Measurements from ENCODE around the gene PGLYRP4.

PGLYRP4 gene

GRCh38 chr1:153380711-153381110 is 32.1 kb upstream of the PGLYRP4 start (continued):
- TF ChIP-seq ZNF280D (tag by site-specific recombination; IDR thresholded peaks at IDR 0.05), result no peak
- TF ChIP-seq MEIS1 (CRISPR knock-in tag; IDR thresholded peaks at IDR 0.05; ENCODE audit: borderline replicate concordance), result no peak
- no peak for TF ChIP-seq ZNF529 (tag by site-specific recombination; IDR thresholded peaks at IDR 0.05; ENCODE audit: insufficient replicate concordance)
- TF ChIP-seq ZBTB1 (tag by site-specific recombination; IDR thresholded peaks at IDR 0.05), result no peak
- no peak for TF ChIP-seq ZNF311 (tag by site-specific recombination; IDR thresholded peaks at IDR 0.05; ENCODE audit: borderline replicate concordance)

- ChIA-PET CTCF (no interaction called here), POLR2A (no interaction called here)
- no peak for TF ChIP-seq ZNF585B (tag by site-specific recombination; IDR thresholded peaks at IDR 0.05)
- no peak for TF ChIP-seq ZNF202 (tag by site-specific recombination; IDR thresholded peaks at IDR 0.05; ENCODE audit: borderline replicate concordance)
- TF ChIP-seq ZSCAN16 (tag by site-specific recombination; IDR thresholded peaks at IDR 0.05), result no peak
- TF ChIP-seq ZBTB44 (tag by site-specific recombination; IDR thresholded peaks at IDR 0.05), result no peak
- no peak for TF ChIP-seq SETDB1 (IDR thresholded peaks at IDR 0.05; ENCODE audit: insufficient read length, low read length)
- TF ChIP-seq ZNF510 (tag by site-specific recombination; IDR thresholded peaks at IDR 0.05; ENCODE audit: insufficient replicate concordance), result no peak
- TF ChIP-seq ZNF558 (tag by site-specific recombination; IDR thresholded peaks at IDR 0.05), result no peak
- TF ChIP-seq ZNF221 (tag by site-specific recombination; IDR thresholded peaks at IDR 0.05; ENCODE audit: borderline replicate concordance), result no peak
- TF ChIP-seq GFI1B (tag by site-specific recombination; IDR thresholded peaks at IDR 0.05), result no peak
- TF ChIP-seq ZNF24 (tag by site-specific recombination; IDR thresholded peaks at IDR 0.05), result no peak
- TF ChIP-seq TRIM28 (IDR thresholded peaks at IDR 0.05; ENCODE audit: borderline replicate concordance, low read length), result no peak
- no peak for TF ChIP-seq ZNF626 (tag by site-specific recombination; IDR thresholded peaks at IDR 0.05)
- no peak for TF ChIP-seq ZNF449 (tag by site-specific recombination; IDR thresholded peaks at IDR 0.05)
- H3K36me3 ChIP-seq (ENCODE audit: control insufficient read depth in 2 of 2, insufficient read depth in 1 of 2, low read length in 2 of 2), result no peaks in the 10 kb centered on the region
- no peak overlapping the region for H3K27ac ChIP-seq (ENCODE audit: extremely low read depth, low read depth, low read length)
- no peaks in the 10 kb centered on the region for H3K4me1 ChIP-seq (ENCODE audit: control insufficient read depth, insufficient read depth, low read length)
- H3K4me3 ChIP-seq (ENCODE audit: low read depth, low read length), result no peak overlapping the region
- H3K9me3 ChIP-seq (ENCODE audit: control insufficient read depth, insufficient read depth, low read depth, low read length), result peaks cover 3% of the 10 kb centered on the region; the same call in 1 of the 2 replicates
Observed at GRCh38 chr1:153379591-153379990, 30.9 kb upstream of the PGLYRP4 start.

- no peaks in the 10 kb centered on the region for H3K36me3 ChIP-seq (ENCODE audit: control insufficient read depth in 2 of 2, insufficient read depth in 1 of 2, low read length in 2 of 2)
- H3K4me3 ChIP-seq (ENCODE audit: low read depth, low read length), result no peak within 1 kb of the TSS
- H3K4me1 ChIP-seq (ENCODE audit: control insufficient read depth, insufficient read depth, low read length), result no peaks in the 10 kb centered on the region
- H3K9me3 ChIP-seq (ENCODE audit: control insufficient read depth, insufficient read depth, low read depth, low read length), result no peaks in the 10 kb centered on the region
- CTCF ChIA-PET, result interaction anchor here (0.5 to 1.3 kb wide), 7 partner anchors 19 to 1222 kb away, joined by 3 to 6 read pairs (median 3); no protein-coding TSS in a partner anchor
- H3K27ac ChIP-seq (ENCODE audit: extremely low read depth, low read depth, low read length), result no peak within 1 kb of the TSS
- POLR2A ChIA-PET, result interaction anchor here (0.7 kb wide), 1 partner anchor 31 kb away, joined by 3 read pairs; no protein-coding TSS in a partner anchor
- TF ChIP-seq SP7 (tag by site-specific recombination; IDR thresholded peaks at IDR 0.05) (no peak), ZNF121 (tag by site-specific recombination; IDR thresholded peaks at IDR 0.05) (no peak), ZNF140 (tag by site-specific recombination; IDR thresholded peaks at IDR 0.05) (no peak), SALL2 (tag by site-specific recombination; IDR thresholded peaks at IDR 0.05; ENCODE audit: borderline replicate concordance) (no peak), MEIS1 (CRISPR knock-in tag; IDR thresholded peaks at IDR 0.05; ENCODE audit: borderline replicate concordance) (no peak), ZNF658 (tag by site-specific recombination; IDR thresholded peaks at IDR 0.05) (no peak), ZFHX2 (tag by site-specific recombination; conservative IDR thresholded peaks at IDR 0.05) (no peak), ZNF843 (tag by site-specific recombination; IDR thresholded peaks at IDR 0.05) (no peak), ZNF48 (tag by site-specific recombination; IDR thresholded peaks at IDR 0.05) (no peak), YY2 (tag by site-specific recombination; IDR thresholded peaks at IDR 0.05) (no peak), ZSCAN5A (tag by site-specific recombination; IDR thresholded peaks at IDR 0.05) (no peak), ZNF404 (tag by site-specific recombination; IDR thresholded peaks at IDR 0.05) (no peak)
Observed at GRCh38 chr1:153375511-153375910, 26.9 kb upstream of the PGLYRP4 start, which contains the start of gene S100A12. Gene S100A12, minus strand, starts transcription at chr1:153375621. Its CDS starts 1,029 bp downstream, at chr1:153374592.

Measured in HEK293 (cell line).